GM23338 (cell line): ENCODE data around the gene DNAI2. TPM values are rescaled to one million over a fixed set of nuclear protein-coding genes. Genes with fewer than 3 reads are reported as not detected.
A peak's percentile ranks its signal among the peaks of the same experiment; 100 is the strongest.

ENCODE experiments used
- ATAC-seq: fragments of 200-7000 bp; cut with Tn5 transposase; 3 replicates; pipeline ENCODE4 v1.9.1; 2020
- DNase-seq: peaks from one replicate; pipeline ENCODE4 v3.0.0-alpha.2; 2015; ENCODE audit warnings: low spot score
- H2AFZ ChIP-seq: fragments of 200-600 bp; sonication (generic); 2 replicates; pipeline ENCODE4 v1.8.0; 2016; ENCODE audit warnings: antibody characterized with exemption, mild to moderate bottlenecking, moderate library complexity
- H3F3A ChIP-seq: fragments of 200-600 bp; sonication (generic); replicated peaks from 2 replicates; pipeline ENCODE4 v1.8.0; 2017; ENCODE audit warnings: antibody characterized with exemption, mixed run types, low read depth
- H3K27ac ChIP-seq: fragments of 200-600 bp; sonication (generic); 2 replicates; pipeline ENCODE4 v1.6.1; 2016; ENCODE audit warnings: low read depth
- H3K27me3 ChIP-seq: fragments of 200-600 bp; sonication (generic); 2 replicates; pipeline ENCODE4 v1.8.0; 2016; ENCODE audit warnings: mild to moderate bottlenecking, mixed run types, moderate library complexity; ENCODE audit not compliant: insufficient read depth
- H3K36me3 ChIP-seq: fragments of 200-600 bp; sonication (generic); 2 replicates; pipeline ENCODE4 v1.8.0; 2016; ENCODE audit warnings: mild to moderate bottlenecking; ENCODE audit not compliant: insufficient read depth
- H3K4me1 ChIP-seq: fragments of 200-600 bp; sonication (generic); 2 replicates; pipeline ENCODE4 v1.8.0; 2016; ENCODE audit warnings: mild to moderate bottlenecking, moderate library complexity; ENCODE audit not compliant: insufficient read depth
- H3K4me2 ChIP-seq: fragments of 200-600 bp; sonication (generic); 2 replicates; pipeline ENCODE4 v1.7.1; 2017; ENCODE audit warnings: mixed run types
- H3K4me3 ChIP-seq: fragments of 200-600 bp; sonication (generic); 2 replicates; pipeline ENCODE4 v1.6.1; 2016; ENCODE audit warnings: mixed run types
- H3K79me2 ChIP-seq: fragments of 200-600 bp; sonication (generic); replicated peaks from 2 replicates; pipeline ENCODE4 v1.8.0; 2017; ENCODE audit warnings: mild to moderate bottlenecking; ENCODE audit not compliant: insufficient read depth
- H3K9me2 ChIP-seq: fragments of 200-600 bp; sonication (generic); 2 replicates; pipeline ENCODE4 v1.8.0; 2017; ENCODE audit not compliant: insufficient read depth
- H4K20me1 ChIP-seq: fragments of 200-600 bp; sonication (generic); replicated peaks from 2 replicates; pipeline ENCODE4 v1.8.0; 2017; ENCODE audit warnings: mild to moderate bottlenecking; ENCODE audit not compliant: insufficient read depth
- H3K27ac Mint-ChIP-seq: 2 replicates; pipeline ENCODE4 v1.8.0; 2020; ENCODE audit warnings: inconsistent platforms, mild to moderate bottlenecking, moderate library complexity, mixed read lengths
- H3K27me3 Mint-ChIP-seq: 3 replicates; pipeline ENCODE4 v1.8.0; 2022; ENCODE audit warnings: low read depth, mild to moderate bottlenecking, moderate library complexity, mixed read lengths, inconsistent platforms; ENCODE audit not compliant: insufficient read depth, poor library complexity
- H3K36me3 Mint-ChIP-seq: 3 replicates; pipeline ENCODE4 v1.8.0; 2021; ENCODE audit warnings: low read depth, mild to moderate bottlenecking, inconsistent platforms, moderate library complexity, mixed read lengths
- H3K4me1 Mint-ChIP-seq: 3 replicates; pipeline ENCODE4 v1.8.0; 2020; ENCODE audit warnings: mild to moderate bottlenecking, inconsistent platforms, mixed read lengths
- H3K4me3 Mint-ChIP-seq: 3 replicates; pipeline ENCODE4 v1.8.0; 2021; ENCODE audit warnings: moderate library complexity, mild to moderate bottlenecking, inconsistent platforms, mixed read lengths
- H3K9me3 Mint-ChIP-seq: 3 replicates; pipeline ENCODE4 v1.8.0; 2020; ENCODE audit warnings: moderate library complexity, mild to moderate bottlenecking, inconsistent platforms, mixed read lengths
- CREB1 ChIP-seq: fragments of 250-450 bp; sonication (Bioruptor Pico); IDR thresholded peaks from 2 replicates; pipeline ENCODE4 v1.5.0; 2020; ENCODE audit warnings: low read depth, mild to moderate bottlenecking, moderate library complexity
- CTCF ChIP-seq, 2 experiments: fragments of 200-600 bp in 1 of 2; sonication (generic) in 1 of 2; conservative IDR thresholded peaks; 2 replicates each; pipeline versions ENCODE4 v1.5.1 to v1.6.1; 2016 to 2017; ENCODE audit warnings: antibody characterized with exemption in 2 of 2, low read depth in 2 of 2, mild to moderate bottlenecking in 2 of 2, moderate library complexity in 1 of 2
- ETS1 ChIP-seq: IDR thresholded peaks from 2 replicates; pipeline ENCODE4 v1.6.1; 2016; ENCODE audit warnings: antibody characterized with exemption
- EZH2 ChIP-seq: fragments of 200-600 bp; sonication (generic); IDR thresholded peaks from one replicate; pipeline ENCODE4 v1.8.0; 2017; ENCODE audit warnings: antibody characterized with exemption, mild to moderate bottlenecking, low read depth; ENCODE audit not compliant: unreplicated experiment
- EZH2phosphoT487 ChIP-seq: fragments of 200-600 bp; sonication (generic); IDR thresholded peaks from one replicate; pipeline ENCODE4 v1.8.1; 2018; ENCODE audit warnings: antibody characterized with exemption; ENCODE audit not compliant: unreplicated experiment
- JUNB ChIP-seq: IDR thresholded peaks from one replicate; pipeline ENCODE4 v1.6.1; 2016; ENCODE audit warnings: antibody characterized with exemption; ENCODE audit not compliant: unreplicated experiment
- NANOG ChIP-seq: IDR thresholded peaks from 2 replicates; pipeline ENCODE4 v1.6.1; 2016; ENCODE audit warnings: antibody characterized with exemption, borderline replicate concordance
- POLR2AphosphoS5 ChIP-seq: IDR thresholded peaks from 2 replicates; pipeline ENCODE4 v1.6.1; 2016; ENCODE audit warnings: antibody characterized with exemption, low read depth
- STAT1 ChIP-seq: IDR thresholded peaks from one replicate; pipeline ENCODE4 v1.6.1; 2016; ENCODE audit warnings: antibody characterized with exemption; ENCODE audit not compliant: unreplicated experiment
- polyA plus RNA-seq: library from polyadenylated mRNA; unstranded; fragments of >200 nt; fragmentation: Nextera tagmentation; extraction: Ambion mirVana; gene quantifications from 2 replicates; pipeline ENCODE4 v1.2.1, GENCODE V29; 2016
- total RNA-seq: library from RNA; depleted of rRNA; stranded (reverse); fragments of >200 nt; shearing (Covaris generic); gene quantifications from 2 replicates; pipeline ENCODE4 v1.2.3, GENCODE V29; 2014
- TF ChIP-seq, protein P1 (sequence below): fragments of 250-450 bp; sonication (Bioruptor Pico); IDR thresholded peaks from 2 replicates; pipeline ENCODE4 v1.5.0; 2020; ENCODE audit warnings: mild to moderate bottlenecking, moderate library complexity

DNAI2 gene
- total and polyA plus RNA-seq, 2 experiments from 2014 or later = 0.21 TPM; not detected in 1

GRCh38 chr17:74252211-74252610 is 21.8 kb upstream of the DNAI2 start:
- peaks cover under 1% of the 10 kb centered on the region; the same call in 2 of the 3 replicates for H3K36me3 Mint-ChIP-seq
- no peak overlapping the region for H3K4me3 Mint-ChIP-seq
- Histone ChIP-seq H2AFZ (no peak overlapping the region), H3K4me3 (no peak overlapping the region), H4K20me1 (no peaks in the 10 kb centered on the region), H3K9me2 (no peaks in the 10 kb centered on the region), H3K4me2 (no peak overlapping the region), H3K79me2 (no peaks in the 10 kb centered on the region), H3F3A (no peaks in the 10 kb centered on the region), H3K4me1 (no peaks in the 10 kb centered on the region), H3K27me3 (no peaks in the 10 kb centered on the region), H3K27ac (no peak overlapping the region), H3K36me3 (no peaks in the 10 kb centered on the region)
- DNase-seq = no peak
- H3K9me3 Mint-ChIP-seq = peaks cover 3% of the 10 kb centered on the region; the same call in 2 of the 3 replicates
- no peaks in the 10 kb centered on the region; the same call in 2 of the 3 replicates for H3K4me1 Mint-ChIP-seq
- 0 out of 4 replicates have a peak, but pooled peaks of 1 of the 2 experiments have one; percentile 2 for TF ChIP-seq CTCF (conservative IDR thresholded peaks at IDR 0.05; ENCODE audit: low read depth in 2 of 2)
- TF ChIP-seq EZH2phosphoT487 = no peak
- peak; percentile 38; the same call in 2 of the 3 replicates for ATAC-seq
- H3K27ac Mint-ChIP-seq = no peak overlapping the region
- peaks cover 10% of the 10 kb centered on the region for H3K27me3 Mint-ChIP-seq

GRCh38 chr17:74253036-74253435 is 21.0 kb upstream of the DNAI2 start:
- H3K9me3 Mint-ChIP-seq = no peaks in the 10 kb centered on the region
- no peaks in the 10 kb centered on the region for H3K36me3 ChIP-seq
- H3K4me2 ChIP-seq = no peak overlapping the region
- H3K27me3 Mint-ChIP-seq = peaks cover 10% of the 10 kb centered on the region
- no peaks in the 10 kb centered on the region for H4K20me1 ChIP-seq
- DNase-seq (no peak), ATAC-seq (no peak)
- no peak overlapping the region for H2AFZ ChIP-seq
- no peak overlapping the region for H3K4me3 ChIP-seq
- no peaks in the 10 kb centered on the region; the same call in 2 of the 3 replicates for H3K4me1 Mint-ChIP-seq
- no peak overlapping the region for H3K4me3 Mint-ChIP-seq
- H3K79me2 ChIP-seq = no peaks in the 10 kb centered on the region
- H3K27ac ChIP-seq = no peak overlapping the region
- no peaks in the 10 kb centered on the region for H3F3A ChIP-seq
- no peaks in the 10 kb centered on the region for H3K4me1 ChIP-seq
- no peaks in the 10 kb centered on the region for H3K9me2 ChIP-seq
- H3K27me3 ChIP-seq = no peaks in the 10 kb centered on the region
- H3K36me3 Mint-ChIP-seq = no peaks in the 10 kb centered on the region; the same call in 2 of the 3 replicates
- H3K27ac Mint-ChIP-seq = no peak overlapping the region
- no peak for TF ChIP-seq POLR2AphosphoS5
- TF ChIP-seq JUNB = no peak
- TF ChIP-seq EZH2 = no peak
- TF ChIP-seq NANOG = no peak
- no peak for TF ChIP-seq CREB1
- no peak for TF ChIP-seq ETS1
- no peak for TF ChIP-seq EZH2phosphoT487
- TF ChIP-seq CTCF (conservative IDR thresholded peaks at IDR 0.05; ENCODE audit: low read depth in 2 of 2) = no peak
- TF ChIP-seq, protein P1, sequence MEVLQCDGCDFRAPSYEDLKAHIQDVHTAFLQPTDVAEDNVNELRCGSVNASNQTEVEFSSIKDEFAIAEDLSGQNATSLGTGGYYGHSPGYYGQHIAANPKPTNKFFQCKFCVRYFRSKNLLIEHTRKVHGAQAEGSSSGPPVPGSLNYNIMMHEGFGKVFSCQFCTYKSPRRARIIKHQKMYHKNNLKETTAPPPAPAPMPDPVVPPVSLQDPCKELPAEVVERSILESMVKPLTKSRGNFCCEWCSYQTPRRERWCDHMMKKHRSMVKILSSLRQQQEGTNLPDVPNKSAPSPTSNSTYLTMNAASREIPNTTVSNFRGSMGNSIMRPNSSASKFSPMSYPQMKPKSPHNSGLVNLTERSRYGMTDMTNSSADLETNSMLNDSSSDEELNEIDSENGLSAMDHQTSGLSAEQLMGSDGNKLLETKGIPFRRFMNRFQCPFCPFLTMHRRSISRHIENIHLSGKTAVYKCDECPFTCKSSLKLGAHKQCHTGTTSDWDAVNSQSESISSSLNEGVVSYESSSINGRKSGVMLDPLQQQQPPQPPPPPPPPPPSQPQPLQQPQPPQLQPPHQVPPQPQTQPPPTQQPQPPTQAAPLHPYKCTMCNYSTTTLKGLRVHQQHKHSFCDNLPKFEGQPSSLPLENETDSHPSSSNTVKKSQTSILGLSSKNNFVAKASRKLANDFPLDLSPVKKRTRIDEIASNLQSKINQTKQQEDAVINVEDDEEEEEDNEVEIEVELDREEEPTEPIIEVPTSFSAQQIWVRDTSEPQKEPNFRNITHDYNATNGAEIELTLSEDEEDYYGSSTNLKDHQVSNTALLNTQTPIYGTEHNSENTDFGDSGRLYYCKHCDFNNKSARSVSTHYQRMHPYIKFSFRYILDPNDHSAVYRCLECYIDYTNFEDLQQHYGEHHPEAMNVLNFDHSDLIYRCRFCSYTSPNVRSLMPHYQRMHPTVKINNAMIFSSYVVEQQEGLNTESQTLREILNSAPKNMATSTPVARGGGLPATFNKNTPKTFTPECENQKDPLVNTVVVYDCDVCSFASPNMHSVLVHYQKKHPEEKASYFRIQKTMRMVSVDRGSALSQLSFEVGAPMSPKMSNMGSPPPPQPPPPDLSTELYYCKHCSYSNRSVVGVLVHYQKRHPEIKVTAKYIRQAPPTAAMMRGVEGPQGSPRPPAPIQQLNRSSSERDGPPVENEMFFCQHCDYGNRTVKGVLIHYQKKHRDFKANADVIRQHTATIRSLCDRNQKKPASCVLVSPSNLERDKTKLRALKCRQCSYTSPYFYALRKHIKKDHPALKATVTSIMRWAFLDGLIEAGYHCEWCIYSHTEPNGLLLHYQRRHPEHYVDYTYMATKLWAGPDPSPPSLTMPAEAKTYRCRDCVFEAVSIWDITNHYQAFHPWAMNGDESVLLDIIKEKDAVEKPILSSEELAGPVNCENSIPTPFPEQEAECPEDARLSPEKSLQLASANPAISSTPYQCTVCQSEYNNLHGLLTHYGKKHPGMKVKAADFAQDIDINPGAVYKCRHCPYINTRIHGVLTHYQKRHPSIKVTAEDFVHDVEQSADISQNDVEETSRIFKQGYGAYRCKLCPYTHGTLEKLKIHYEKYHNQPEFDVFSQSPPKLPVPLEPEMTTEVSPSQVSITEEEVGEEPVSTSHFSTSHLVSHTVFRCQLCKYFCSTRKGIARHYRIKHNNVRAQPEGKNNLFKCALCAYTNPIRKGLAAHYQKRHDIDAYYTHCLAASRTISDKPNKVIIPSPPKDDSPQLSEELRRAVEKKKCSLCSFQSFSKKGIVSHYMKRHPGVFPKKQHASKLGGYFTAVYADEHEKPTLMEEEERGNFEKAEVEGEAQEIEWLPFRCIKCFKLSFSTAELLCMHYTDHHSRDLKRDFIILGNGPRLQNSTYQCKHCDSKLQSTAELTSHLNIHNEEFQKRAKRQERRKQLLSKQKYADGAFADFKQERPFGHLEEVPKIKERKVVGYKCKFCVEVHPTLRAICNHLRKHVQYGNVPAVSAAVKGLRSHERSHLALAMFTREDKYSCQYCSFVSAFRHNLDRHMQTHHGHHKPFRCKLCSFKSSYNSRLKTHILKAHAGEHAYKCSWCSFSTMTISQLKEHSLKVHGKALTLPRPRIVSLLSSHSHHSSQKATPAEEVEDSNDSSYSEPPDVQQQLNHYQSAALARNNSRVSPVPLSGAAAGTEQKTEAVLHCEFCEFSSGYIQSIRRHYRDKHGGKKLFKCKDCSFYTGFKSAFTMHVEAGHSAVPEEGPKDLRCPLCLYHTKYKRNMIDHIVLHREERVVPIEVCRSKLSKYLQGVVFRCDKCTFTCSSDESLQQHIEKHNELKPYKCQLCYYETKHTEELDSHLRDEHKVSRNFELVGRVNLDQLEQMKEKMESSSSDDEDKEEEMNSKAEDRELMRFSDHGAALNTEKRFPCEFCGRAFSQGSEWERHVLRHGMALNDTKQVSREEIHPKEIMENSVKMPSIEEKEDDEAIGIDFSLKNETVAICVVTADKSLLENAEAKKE = no peak
- TF ChIP-seq STAT1 = no peak
